ENCODE measurements around the gene RWDD4. TPM values are rescaled to one million over a fixed set of nuclear protein-coding genes. Genes with fewer than 3 reads are reported as not detected.

The RWDD4 gene
- 10 to 100 TPM; 11.8 to 31.2 (median 19.3) TPM for total RNA-seq

DNA sequence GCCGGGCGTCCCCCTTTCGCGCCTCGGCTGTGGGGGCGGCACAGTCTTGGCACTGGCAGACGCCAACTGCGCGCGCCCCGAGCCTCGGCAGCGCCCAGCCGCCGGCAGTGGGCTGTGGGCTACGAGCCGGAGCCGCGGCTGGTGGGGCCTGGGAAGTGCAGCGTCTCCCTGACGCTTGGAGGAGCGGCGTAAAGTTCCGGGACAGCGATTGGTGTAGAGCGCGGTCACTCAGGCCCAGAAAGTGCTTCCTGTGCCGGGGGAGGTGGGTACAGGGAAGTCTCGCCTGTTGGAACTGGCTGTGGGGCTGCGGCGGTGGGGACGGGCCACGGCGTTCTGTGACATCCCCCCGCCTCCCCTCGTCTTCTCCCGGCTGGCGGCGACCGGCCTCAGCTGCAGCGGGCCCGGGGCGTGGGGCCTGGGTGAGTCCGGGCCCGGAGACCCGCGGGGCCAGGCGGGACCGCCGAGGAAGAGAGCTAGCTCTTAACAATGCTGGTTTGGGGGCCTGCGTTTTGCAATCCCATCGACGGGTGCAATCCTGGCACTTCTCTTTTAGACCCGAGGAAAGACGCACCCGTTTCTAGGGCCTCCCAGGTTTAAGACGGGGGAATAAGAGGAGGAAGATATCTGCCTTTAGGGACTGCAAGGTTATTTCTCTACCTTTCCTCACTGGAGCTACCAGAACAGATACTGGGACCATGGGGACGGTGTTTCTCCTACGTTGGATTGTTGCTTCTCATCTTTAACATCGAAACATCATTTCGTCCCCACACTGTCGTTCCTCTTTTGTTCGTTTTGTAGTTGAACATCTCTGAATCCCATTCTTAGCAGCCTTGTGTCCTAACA, at the start of gene RWDD4, which contains the start of gene TRAPPC11:
TSS of gene RWDD4 (minus strand) at position 157 of the 843 bp plus-strand sequence. CDS start 233 bp downstream, outside the sequence.
TSS of gene TRAPPC11 (plus strand) at position 265 of the 843 bp plus-strand sequence. CDS start 4,575 bp downstream, outside the sequence.
- peak; percentile 87 to 89 for TF ChIP-seq POLR2A (IDR thresholded peaks at IDR 0.05)
- TF ChIP-seq, protein P1, sequence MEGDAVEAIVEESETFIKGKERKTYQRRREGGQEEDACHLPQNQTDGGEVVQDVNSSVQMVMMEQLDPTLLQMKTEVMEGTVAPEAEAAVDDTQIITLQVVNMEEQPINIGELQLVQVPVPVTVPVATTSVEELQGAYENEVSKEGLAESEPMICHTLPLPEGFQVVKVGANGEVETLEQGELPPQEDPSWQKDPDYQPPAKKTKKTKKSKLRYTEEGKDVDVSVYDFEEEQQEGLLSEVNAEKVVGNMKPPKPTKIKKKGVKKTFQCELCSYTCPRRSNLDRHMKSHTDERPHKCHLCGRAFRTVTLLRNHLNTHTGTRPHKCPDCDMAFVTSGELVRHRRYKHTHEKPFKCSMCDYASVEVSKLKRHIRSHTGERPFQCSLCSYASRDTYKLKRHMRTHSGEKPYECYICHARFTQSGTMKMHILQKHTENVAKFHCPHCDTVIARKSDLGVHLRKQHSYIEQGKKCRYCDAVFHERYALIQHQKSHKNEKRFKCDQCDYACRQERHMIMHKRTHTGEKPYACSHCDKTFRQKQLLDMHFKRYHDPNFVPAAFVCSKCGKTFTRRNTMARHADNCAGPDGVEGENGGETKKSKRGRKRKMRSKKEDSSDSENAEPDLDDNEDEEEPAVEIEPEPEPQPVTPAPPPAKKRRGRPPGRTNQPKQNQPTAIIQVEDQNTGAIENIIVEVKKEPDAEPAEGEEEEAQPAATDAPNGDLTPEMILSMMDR (IDR thresholded peaks at IDR 0.05), result peak in 3 of 4 experiments; percentile 39 to 72 (median 57)
- no peaks in the 10 kb centered on the region for H3K9me3 ChIP-seq
- no peaks in the 10 kb centered on the region for H3K36me3 ChIP-seq
- H3K4me3 ChIP-seq, result peak within 1 kb of the TSS; percentile 42 to 76
- H3K27ac ChIP-seq, result peak within 1 kb of the TSS; percentile 84 to 91
- no peaks in the 10 kb centered on the region for H3K27me3 ChIP-seq
- peak; percentile 98 for DNase-seq
- H3K4me1 ChIP-seq, result peaks cover 6 to 8% of the 10 kb centered on the region in 2 donors
- intact Hi-C loops (cut with DNase I; ENCODE audit: low total_unique reads), result no loop called here

DNA sequence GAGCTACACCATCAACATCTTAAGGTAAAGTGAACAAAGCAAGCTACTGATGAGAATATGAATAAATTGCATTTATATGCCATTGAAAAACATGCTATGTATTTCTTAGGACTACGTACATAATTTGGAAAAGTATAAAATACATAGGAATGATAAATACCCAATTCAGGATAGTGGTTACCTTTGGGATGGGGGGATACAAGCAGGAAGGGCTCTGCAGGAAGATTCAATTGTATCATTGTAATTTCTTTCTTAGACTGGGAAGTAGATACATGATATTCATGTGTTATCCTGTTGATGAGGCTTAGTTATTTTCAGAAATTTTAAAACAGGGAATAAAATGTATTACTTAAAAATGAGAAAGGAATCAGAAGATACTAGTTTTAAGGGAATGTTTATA, 43.5 kb upstream of the RWDD4 start:
- no peak overlapping the region for H3K4me3 ChIP-seq

DNA sequence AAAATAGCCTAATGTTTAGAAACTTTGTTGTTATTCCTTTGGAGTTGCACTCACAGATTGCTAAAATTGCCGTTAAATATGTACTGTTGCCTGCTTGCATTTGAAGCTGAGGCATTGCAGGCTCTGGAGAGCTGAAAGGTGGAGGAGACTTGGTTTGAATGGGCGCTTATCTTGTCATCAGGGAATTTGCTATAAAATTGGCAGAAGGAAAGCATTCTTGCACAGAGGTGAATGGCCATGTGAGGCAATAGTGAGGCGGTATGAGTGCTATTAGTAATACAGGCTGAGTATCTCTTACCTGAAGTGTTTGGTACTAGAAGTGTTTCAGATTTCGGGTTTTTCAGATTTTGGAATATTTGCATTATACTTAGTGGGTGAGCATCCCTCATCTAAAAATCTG, 41.4 kb upstream of the RWDD4 start:
- Histone ChIP-seq H3K27me3 (no peaks in the 10 kb centered on the region), H3K36me3 (peaks cover 0 to 5% of the 10 kb centered on the region in 2 donors), H3K27ac (no peak overlapping the region), H3K4me1 (no peaks in the 10 kb centered on the region), H3K9me3 (no peaks in the 10 kb centered on the region), H3K4me3 (no peak overlapping the region)
- no peak for DNase-seq
- intact Hi-C loops (cut with DNase I; ENCODE audit: low total_unique reads), result no loop called here
- no peak for TF ChIP-seq POLR2A (IDR thresholded peaks at IDR 0.05)
- TF ChIP-seq, protein P1 (IDR thresholded peaks at IDR 0.05), result no peak

More for the DNA sequence above, 43.5 kb upstream of the RWDD4 start:
- no peaks in the 10 kb centered on the region for H3K9me3 ChIP-seq
- H3K27ac ChIP-seq, result no peak overlapping the region
- intact Hi-C loops (cut with DNase I; ENCODE audit: low total_unique reads), result no loop called here
- DNase-seq, result no peak
- no peaks in the 10 kb centered on the region for H3K4me1 ChIP-seq
- H3K27me3 ChIP-seq, result no peaks in the 10 kb centered on the region
- TF ChIP-seq, protein P1 (IDR thresholded peaks at IDR 0.05), result no peak
- peaks cover 0 to 5% of the 10 kb centered on the region in 2 donors for H3K36me3 ChIP-seq

DNA sequence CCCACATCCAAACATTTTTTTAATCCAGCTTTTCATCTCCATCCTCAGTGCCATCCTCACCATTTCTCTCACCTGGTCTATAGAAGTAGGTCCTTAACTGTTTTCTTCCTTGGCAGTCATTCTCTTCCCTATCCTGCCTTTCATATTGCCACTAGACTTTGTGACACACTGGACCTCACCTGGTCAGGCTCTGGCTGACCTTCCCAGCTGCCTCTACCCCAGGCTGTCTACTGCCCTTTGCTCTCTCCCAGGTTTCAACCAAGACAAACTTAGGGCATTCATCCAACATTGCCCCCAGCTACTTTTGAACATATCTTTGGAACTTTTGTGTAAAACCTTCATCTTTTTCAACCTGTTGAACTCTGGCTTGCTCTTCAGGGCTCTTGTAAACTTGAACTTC, 39.9 kb upstream of the RWDD4 start:
- DNase-seq, result no peak
- H3K36me3 ChIP-seq, result peaks cover 0 to 5% of the 10 kb centered on the region in 2 donors

More for the DNA sequence above, 39.9 kb upstream of the RWDD4 start:
- TF ChIP-seq POLR2A (IDR thresholded peaks at IDR 0.05), result no peak
- TF ChIP-seq, protein P1 (IDR thresholded peaks at IDR 0.05), result no peak
- Histone ChIP-seq H3K4me1 (no peaks in the 10 kb centered on the region), H3K4me3 (no peak overlapping the region), H3K27me3 (no peaks in the 10 kb centered on the region), H3K9me3 (no peaks in the 10 kb centered on the region), H3K27ac (no peak overlapping the region)
- intact Hi-C loops (cut with DNase I; ENCODE audit: low total_unique reads), result no loop called here

All from uterus (tissue), 4 donors.